GM23248 (cell line): Measurements from ENCODE around the gene INPP5A. TPM values are rescaled to one million over a fixed set of nuclear protein-coding genes. Genes with fewer than 3 reads are reported as not detected.

Experiments
- DNase-seq: peaks from one replicate; pipeline ENCODE4 v3.0.0-alpha.2; 2015
- H2AFZ ChIP-seq: fragments of 200-600 bp; sonication (generic); 2 replicates; pipeline ENCODE4 v1.6.1; 2016; ENCODE audit warnings: antibody characterized with exemption
- H3F3A ChIP-seq: fragments of 200-600 bp; sonication (generic); 2 replicates; pipeline ENCODE4 v1.6.1; 2016; ENCODE audit warnings: mild to moderate bottlenecking, antibody characterized with exemption, mixed run types; ENCODE audit not compliant: insufficient read depth
- H3K27ac ChIP-seq: fragments of 200-600 bp; sonication (generic); 2 replicates; pipeline ENCODE4 v1.5.1; 2016; ENCODE audit warnings: mild to moderate bottlenecking
- H3K27me3 ChIP-seq: fragments of 200-600 bp; sonication (generic); replicated peaks from 2 replicates; pipeline ENCODE4 v1.6.1; 2016; ENCODE audit warnings: mild to moderate bottlenecking; ENCODE audit not compliant: insufficient read depth
- H3K36me3 ChIP-seq: fragments of 200-600 bp; sonication (generic); 2 replicates; pipeline ENCODE4 v1.6.1; 2016; ENCODE audit warnings: low read depth, mild to moderate bottlenecking
- H3K4me1 ChIP-seq: fragments of 200-600 bp; sonication (generic); 2 replicates; pipeline ENCODE4 v1.6.1; 2016; ENCODE audit warnings: mild to moderate bottlenecking; ENCODE audit not compliant: insufficient read depth
- H3K4me2 ChIP-seq: fragments of 200-600 bp; sonication (generic); one replicate; pipeline ENCODE4 v1.6.1; 2016; ENCODE audit warnings: mild to moderate bottlenecking; ENCODE audit not compliant: unreplicated experiment
- H3K4me3 ChIP-seq: fragments of 200-600 bp; sonication (generic); 2 replicates; pipeline ENCODE4 v1.5.1; 2016; ENCODE audit warnings: mild to moderate bottlenecking
- H3K79me2 ChIP-seq: fragments of 200-600 bp; sonication (generic); 2 replicates; pipeline ENCODE4 v1.6.1; 2016; ENCODE audit warnings: mild to moderate bottlenecking; ENCODE audit not compliant: insufficient read depth
- H3K9ac ChIP-seq: fragments of 200-600 bp; sonication (generic); 2 replicates; pipeline ENCODE4 v1.6.1; 2016; ENCODE audit warnings: mild to moderate bottlenecking
- H3K9me2 ChIP-seq: fragments of 200-600 bp; sonication (generic); 2 replicates; pipeline ENCODE4 v1.6.1; 2016; ENCODE audit warnings: mixed run types, mild to moderate bottlenecking, moderate library complexity; ENCODE audit not compliant: insufficient read depth
- H3K9me3 ChIP-seq: fragments of 200-600 bp; sonication (generic); one replicate; pipeline ENCODE4 v1.6.1; 2017; ENCODE audit warnings: low read depth
- H4K20me1 ChIP-seq: fragments of 200-600 bp; sonication (generic); 2 replicates; pipeline ENCODE4 v1.6.0; 2016; ENCODE audit not compliant: insufficient read depth
- EZH2 ChIP-seq: fragments of 200-600 bp; sonication (generic); IDR thresholded peaks from 2 replicates; pipeline ENCODE4 v1.6.1; 2018; ENCODE audit warnings: antibody characterized with exemption, mild to moderate bottlenecking; ENCODE audit not compliant: insufficient read depth, poor library complexity, severe bottlenecking
- EZH2phosphoT487 ChIP-seq: fragments of 200-600 bp; sonication (generic); IDR thresholded peaks from 2 replicates; pipeline ENCODE4 v1.6.1; 2018; ENCODE audit warnings: antibody characterized with exemption, moderate library complexity, mild to moderate bottlenecking, low read depth; ENCODE audit not compliant: insufficient read depth
- WGBS, 2 experiments: methylation state at CpG; one replicate each; pipeline ENCODE4 v1.1.6; 2015 to 2017; ENCODE audit warnings: low lambda C conversion rate in 2 of 2, low coverage in 1 of 2; ENCODE audit errors: missing lambda C conversion rate in 2 of 2; 5-methylcytosine and 5-hydroxymethylcytosine counted together
- in situ Hi-C: fragments of 300-500 bp; cut with MboI; formaldehyde crosslinking; loops from 2 replicates; pipeline ENCODE4 v1.15.0; 2020
- polyA plus RNA-seq: library from polyadenylated mRNA; unstranded; fragments of >200 nt; fragmentation: Nextera tagmentation; extraction: Ambion mirVana; gene quantifications from 2 replicates; pipeline ENCODE4 v1.2.1, GENCODE V29; 2016
- total RNA-seq: library from RNA; depleted of rRNA; stranded (reverse); fragments of >200 nt; shearing (Covaris generic); gene quantifications from 2 replicates; pipeline ENCODE4 v1.2.3, GENCODE V29; 2014

The INPP5A gene
- total and polyA plus RNA-seq, 2 experiments from 2014 or later = 2.3 to 35.2 TPM

GRCh38 chr10:132606536-132607316 lies 69.1 kb downstream of the INPP5A start:
- in situ Hi-C loops = no loop called here
- H3F3A ChIP-seq = no peaks in the 10 kb centered on the region
- H3K9me2 ChIP-seq = no peaks in the 10 kb centered on the region
- H3K9ac ChIP-seq = no peak overlapping the region
- no peak overlapping the region for H3K4me2 ChIP-seq
- 92 to 94% methylated on average over 40 of the region's 40 CpGs for WGBS, 2 experiments
- H2AFZ ChIP-seq = no peak overlapping the region
- no peak overlapping the region for H3K4me3 ChIP-seq
- no peaks in the 10 kb centered on the region for H3K9me3 ChIP-seq
- H3K79me2 ChIP-seq = peaks cover 42% of the 10 kb centered on the region
- H4K20me1 ChIP-seq = no peaks in the 10 kb centered on the region
- H3K27ac ChIP-seq = no peak overlapping the region
- DNase-seq = no peak
- no peaks in the 10 kb centered on the region for H3K4me1 ChIP-seq
- TF ChIP-seq EZH2 (no peak), EZH2phosphoT487 (no peak)
- H3K36me3 ChIP-seq = no peaks in the 10 kb centered on the region
- no peaks in the 10 kb centered on the region for H3K27me3 ChIP-seq

- no peaks in the 10 kb centered on the region for H3F3A ChIP-seq
- no peaks in the 10 kb centered on the region for H3K9me2 ChIP-seq
- no peak for TF ChIP-seq EZH2
- TF ChIP-seq EZH2phosphoT487 = no peak
- H3K9ac ChIP-seq = no peak overlapping the region
- no peaks in the 10 kb centered on the region for H3K27me3 ChIP-seq
- H3K4me3 ChIP-seq = no peak overlapping the region
- H3K36me3 ChIP-seq = no peaks in the 10 kb centered on the region
- H4K20me1 ChIP-seq = no peaks in the 10 kb centered on the region
- no peak overlapping the region for H2AFZ ChIP-seq
- WGBS, 2 experiments = 86 to 87% methylated on average over 20 of the region's 20 CpGs
- peaks cover 34% of the 10 kb centered on the region for H3K79me2 ChIP-seq
- no peak overlapping the region for H3K27ac ChIP-seq
- no peaks in the 10 kb centered on the region for H3K9me3 ChIP-seq
- no peak for DNase-seq
- in situ Hi-C loops = no loop called here
- H3K4me2 ChIP-seq = no peak overlapping the region
- H3K4me1 ChIP-seq = no peaks in the 10 kb centered on the region
These were observed 69.9 kb downstream of the INPP5A start for GRCh38 chr10:132607491-132607890.

DNA sequence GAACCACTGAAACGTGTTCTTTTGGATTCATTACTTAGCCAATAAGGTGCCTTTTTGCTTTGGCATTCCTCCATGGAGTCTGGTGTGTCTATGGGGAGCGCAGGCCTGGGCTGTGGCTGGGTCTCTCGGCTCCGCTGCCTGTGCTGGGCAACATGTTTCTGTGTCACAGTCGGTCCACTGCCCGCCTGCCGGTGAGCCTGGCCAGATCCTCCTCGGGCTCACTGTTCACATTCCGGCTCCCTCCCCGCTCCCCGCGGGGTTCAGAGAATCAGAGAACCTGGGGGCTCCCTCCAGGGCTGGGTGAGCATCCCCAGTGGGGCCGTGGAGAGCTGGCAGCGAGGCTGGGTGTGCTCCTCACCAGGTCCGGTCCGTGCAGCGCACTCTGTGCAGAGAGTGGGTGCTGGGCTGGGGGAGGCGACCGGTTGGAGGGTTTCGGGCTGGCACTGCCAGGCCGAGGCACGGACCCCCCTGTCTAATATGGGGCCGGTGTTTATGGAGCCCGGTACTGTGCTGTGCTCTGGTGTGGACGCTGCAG lies 70.4 kb downstream of the INPP5A start:
- peaks cover 29% of the 10 kb centered on the region for H3K79me2 ChIP-seq
- WGBS, 2 experiments = 89 to 92% methylated on average over 24 to 25 of the region's 25 CpGs
- TF ChIP-seq EZH2phosphoT487 (no peak), EZH2 (no peak)
- in situ Hi-C loops = no loop called here
- H2AFZ ChIP-seq = no peak overlapping the region
- H3K27ac ChIP-seq = no peak overlapping the region
- H3K9me2 ChIP-seq = no peaks in the 10 kb centered on the region
- no peaks in the 10 kb centered on the region for H3K4me1 ChIP-seq
- H3K4me3 ChIP-seq = no peak overlapping the region
- H3K9ac ChIP-seq = no peak overlapping the region
- no peaks in the 10 kb centered on the region for H3F3A ChIP-seq
- no peaks in the 10 kb centered on the region for H3K27me3 ChIP-seq
- DNase-seq = no peak
- H3K4me2 ChIP-seq = no peak overlapping the region
- no peaks in the 10 kb centered on the region for H4K20me1 ChIP-seq
- H3K36me3 ChIP-seq = no peaks in the 10 kb centered on the region
- H3K9me3 ChIP-seq = no peaks in the 10 kb centered on the region

DNA sequence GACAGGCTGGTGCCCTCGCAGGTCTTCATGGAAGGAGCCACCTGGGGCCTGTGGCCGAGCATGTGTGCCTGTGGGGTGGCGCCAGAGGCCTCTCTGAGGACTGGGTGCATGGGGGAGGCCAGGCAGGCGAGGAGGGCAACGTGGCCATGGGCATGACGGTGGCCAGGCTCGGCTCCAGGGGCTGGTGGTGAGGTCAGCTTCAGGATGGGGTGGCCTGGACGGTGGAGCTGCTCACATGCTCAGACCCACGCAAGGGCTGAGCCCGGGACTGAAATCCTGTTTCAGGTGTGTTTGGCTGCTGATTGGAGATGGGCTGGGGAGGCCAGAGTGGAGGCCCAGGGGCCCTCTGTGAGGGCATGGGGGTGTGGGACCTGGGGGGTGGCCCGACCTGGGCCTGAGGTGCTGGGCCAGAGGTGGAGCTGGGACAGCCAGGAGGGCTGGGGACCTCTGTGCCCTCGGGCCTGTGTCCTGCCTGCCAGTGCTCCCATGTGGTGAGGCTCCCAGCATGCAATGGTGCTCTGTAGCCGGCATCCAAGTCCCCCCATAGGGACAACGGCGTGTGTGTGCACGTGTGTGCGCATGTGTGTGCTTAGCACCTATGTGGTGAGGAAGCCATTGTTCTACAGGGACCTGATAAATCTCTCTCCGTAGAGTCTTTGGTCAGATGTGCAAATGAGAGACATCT lies 71.1 kb downstream of the INPP5A start:
- Histone ChIP-seq H3K27ac (no peak overlapping the region), H3K4me1 (no peaks in the 10 kb centered on the region), H3K27me3 (no peaks in the 10 kb centered on the region), H3K9me3 (no peaks in the 10 kb centered on the region), H3K4me3 (no peak overlapping the region), H3K79me2 (peaks cover 24% of the 10 kb centered on the region), H3K9ac (no peak overlapping the region), H4K20me1 (no peaks in the 10 kb centered on the region), H3K4me2 (no peak overlapping the region), H2AFZ (no peak overlapping the region), H3K9me2 (no peaks in the 10 kb centered on the region), H3F3A (no peaks in the 10 kb centered on the region), H3K36me3 (no peaks in the 10 kb centered on the region)
- in situ Hi-C loops = no loop called here
- DNase-seq = no peak
- TF ChIP-seq EZH2phosphoT487 (no peak), EZH2 (no peak)
- WGBS, 2 experiments = 84 to 85% methylated on average over 17 to 18 of the region's 18 CpGs
